ENCODE data around the gene TDRD1. TPM values are rescaled to one million over a fixed set of nuclear protein-coding genes. Genes with fewer than 3 reads are reported as not detected.

The TDRD1 gene
- total RNA-seq, 1 donor = 0.72 TPM

GRCh38 chr10:114157912-114158311, 21.2 kb upstream of the TDRD1 start:
- Histone ChIP-seq H3K4me1 (ENCODE audit: insufficient read depth, low read length) (no peaks in the 10 kb centered on the region), H3K27ac (ENCODE audit: low read depth, low read length) (no peak overlapping the region), H3K9me3 (ENCODE audit: low read depth, low read length) (no peaks in the 10 kb centered on the region), H3K4me3 (ENCODE audit: insufficient read depth, low read length) (no peak overlapping the region), H3K79me2 (ENCODE audit: insufficient read depth, low read length) (peaks cover 9% of the 10 kb centered on the region), H3K4me2 (ENCODE audit: insufficient read depth, low read length) (no peak overlapping the region), H3K36me3 (ENCODE audit: insufficient read depth, low read length) (peaks cover 4% of the 10 kb centered on the region), H2AFZ (ENCODE audit: low read length) (no peak overlapping the region), H3K27me3 (ENCODE audit: insufficient read depth, low read length) (no peaks in the 10 kb centered on the region), H4K20me1 (ENCODE audit: insufficient read depth, low read length) (peaks cover 4% of the 10 kb centered on the region)
- no peak for DNase-seq (ENCODE audit: insufficient read length, low spot score, missing footprints)
- no peak for TF ChIP-seq CTCF (IDR thresholded peaks at IDR 0.05; ENCODE audit: extremely low read depth, low read depth, low read length)

GRCh38 chr10:114163062-114163461, 16.1 kb upstream of the TDRD1 start:
- Histone ChIP-seq H3K27me3 (ENCODE audit: insufficient read depth, low read length) (no peaks in the 10 kb centered on the region), H3K27ac (ENCODE audit: low read depth, low read length) (no peak overlapping the region), H3K4me2 (ENCODE audit: insufficient read depth, low read length) (no peak overlapping the region)

GRCh38 chr10:114166043-114166442, 13.1 kb upstream of the TDRD1 start:
- Histone ChIP-seq H3K9me3 (ENCODE audit: low read depth, low read length) (no peaks in the 10 kb centered on the region), H3K4me2 (ENCODE audit: insufficient read depth, low read length) (no peak overlapping the region), H3K4me1 (ENCODE audit: insufficient read depth, low read length) (no peaks in the 10 kb centered on the region), H3K27me3 (ENCODE audit: insufficient read depth, low read length) (no peaks in the 10 kb centered on the region), H2AFZ (ENCODE audit: low read length) (no peak overlapping the region), H3K4me3 (ENCODE audit: insufficient read depth, low read length) (no peak overlapping the region), H4K20me1 (ENCODE audit: insufficient read depth, low read length) (peaks cover 14% of the 10 kb centered on the region), H3K27ac (ENCODE audit: low read depth, low read length) (no peak overlapping the region), H3K36me3 (ENCODE audit: insufficient read depth, low read length) (peaks cover 4% of the 10 kb centered on the region), H3K79me2 (ENCODE audit: insufficient read depth, low read length) (peaks cover 62% of the 10 kb centered on the region)
- TF ChIP-seq CTCF (IDR thresholded peaks at IDR 0.05; ENCODE audit: extremely low read depth, low read depth, low read length) = no peak
- no peak for DNase-seq (ENCODE audit: insufficient read length, low spot score, missing footprints)

More at GRCh38 chr10:114163062-114163461, 16.1 kb upstream of the TDRD1 start:
- no peak for TF ChIP-seq CTCF (IDR thresholded peaks at IDR 0.05; ENCODE audit: extremely low read depth, low read depth, low read length)
- no peaks in the 10 kb centered on the region for H3K36me3 ChIP-seq (ENCODE audit: insufficient read depth, low read length)
- no peaks in the 10 kb centered on the region for H3K9me3 ChIP-seq (ENCODE audit: low read depth, low read length)
- no peak for DNase-seq (ENCODE audit: insufficient read length, low spot score, missing footprints)
- peaks cover 39% of the 10 kb centered on the region for H3K79me2 ChIP-seq (ENCODE audit: insufficient read depth, low read length)
- H3K4me1 ChIP-seq (ENCODE audit: insufficient read depth, low read length) = no peaks in the 10 kb centered on the region
- peaks cover 6% of the 10 kb centered on the region for H4K20me1 ChIP-seq (ENCODE audit: insufficient read depth, low read length)
- no peak overlapping the region for H2AFZ ChIP-seq (ENCODE audit: low read length)
- H3K4me3 ChIP-seq (ENCODE audit: insufficient read depth, low read length) = no peak overlapping the region

GRCh38 chr10:114166494-114166893, 12.7 kb upstream of the TDRD1 start:
- Histone ChIP-seq H3K36me3 (ENCODE audit: insufficient read depth, low read length) (peaks cover 4% of the 10 kb centered on the region), H3K9me3 (ENCODE audit: low read depth, low read length) (no peaks in the 10 kb centered on the region), H3K27ac (ENCODE audit: low read depth, low read length) (no peak overlapping the region), H3K4me1 (ENCODE audit: insufficient read depth, low read length) (no peaks in the 10 kb centered on the region), H3K27me3 (ENCODE audit: insufficient read depth, low read length) (no peaks in the 10 kb centered on the region), H3K4me2 (ENCODE audit: insufficient read depth, low read length) (no peak overlapping the region), H3K79me2 (ENCODE audit: insufficient read depth, low read length) (peaks cover 64% of the 10 kb centered on the region), H2AFZ (ENCODE audit: low read length) (no peak overlapping the region), H4K20me1 (ENCODE audit: insufficient read depth, low read length) (peaks cover 14% of the 10 kb centered on the region), H3K4me3 (ENCODE audit: insufficient read depth, low read length) (no peak overlapping the region)
- no peak for TF ChIP-seq CTCF (IDR thresholded peaks at IDR 0.05; ENCODE audit: extremely low read depth, low read depth, low read length)
- no peak for DNase-seq (ENCODE audit: insufficient read length, low spot score, missing footprints)
